HFF-Myc (cell line): ENCODE data around the gene OR52E5.

Experiments used
- DNase-seq: peaks from one replicate; pipeline ENCODE4 v3.0.0-alpha.2; 2011; ENCODE audit warnings: low read depth; ENCODE audit errors: extremely low read depth
- H3K4me3 ChIP-seq: replicated peaks from 2 replicates; pipeline ENCODE4 v1.5.1; 2011; ENCODE audit warnings: low read depth, mild to moderate bottlenecking, control low read depth, low read length
- CTCF ChIP-seq: IDR thresholded peaks from 2 replicates; pipeline ENCODE4 v1.5.1; 2012; ENCODE audit warnings: mild to moderate bottlenecking, low read depth, low read length, control low read depth; ENCODE audit errors: missing control alignments

The OR52E5 gene

GRCh38 chr11:5922749-5923426 is 29.9 kb downstream of the OR52E5 start:
- no peak for DNase-seq
- H3K4me3 ChIP-seq, result no peak overlapping the region
- TF ChIP-seq CTCF, result no peak

- no peak for DNase-seq
- TF ChIP-seq CTCF, result no peak
- no peak overlapping the region for H3K4me3 ChIP-seq
Measured at GRCh38 chr11:5923427-5923776, 30.4 kb downstream of the OR52E5 start.

- DNase-seq, result no peak
- H3K4me3 ChIP-seq, result no peak overlapping the region
- no peak for TF ChIP-seq CTCF
Measured at GRCh38 chr11:5923794-5924193, 30.8 kb downstream of the OR52E5 start.

- no peak for DNase-seq
- H3K4me3 ChIP-seq, result no peak overlapping the region
- no peak for TF ChIP-seq CTCF
Measured at GRCh38 chr11:5928271-5928670, 35.3 kb downstream of the OR52E5 start.

GRCh38 chr11:5928811-5929210 is 35.8 kb downstream of the OR52E5 start:
- DNase-seq, result no peak
- no peak for TF ChIP-seq CTCF
- no peak overlapping the region for H3K4me3 ChIP-seq

GRCh38 chr11:5929571-5930368 is 36.8 kb downstream of the OR52E5 start:
- no peak for TF ChIP-seq CTCF
- no peak overlapping the region for H3K4me3 ChIP-seq
- DNase-seq, result no peak
